Uterine smooth muscle cell (primary cell): ENCODE results near the gene RNF227. TPM values are rescaled to one million over a fixed set of nuclear protein-coding genes. Genes with fewer than 3 reads are reported as not detected.

Source experiments
- total RNA-seq: library from RNA; depleted of rRNA; stranded (reverse); fragments of >200 nt; gene quantifications from 2 replicates; pipeline ENCODE4 v1.2.3, GENCODE V29; 2014

The RNF227 gene
- 2.5 TPM in 2 replicates for total RNA-seq

DNA sequence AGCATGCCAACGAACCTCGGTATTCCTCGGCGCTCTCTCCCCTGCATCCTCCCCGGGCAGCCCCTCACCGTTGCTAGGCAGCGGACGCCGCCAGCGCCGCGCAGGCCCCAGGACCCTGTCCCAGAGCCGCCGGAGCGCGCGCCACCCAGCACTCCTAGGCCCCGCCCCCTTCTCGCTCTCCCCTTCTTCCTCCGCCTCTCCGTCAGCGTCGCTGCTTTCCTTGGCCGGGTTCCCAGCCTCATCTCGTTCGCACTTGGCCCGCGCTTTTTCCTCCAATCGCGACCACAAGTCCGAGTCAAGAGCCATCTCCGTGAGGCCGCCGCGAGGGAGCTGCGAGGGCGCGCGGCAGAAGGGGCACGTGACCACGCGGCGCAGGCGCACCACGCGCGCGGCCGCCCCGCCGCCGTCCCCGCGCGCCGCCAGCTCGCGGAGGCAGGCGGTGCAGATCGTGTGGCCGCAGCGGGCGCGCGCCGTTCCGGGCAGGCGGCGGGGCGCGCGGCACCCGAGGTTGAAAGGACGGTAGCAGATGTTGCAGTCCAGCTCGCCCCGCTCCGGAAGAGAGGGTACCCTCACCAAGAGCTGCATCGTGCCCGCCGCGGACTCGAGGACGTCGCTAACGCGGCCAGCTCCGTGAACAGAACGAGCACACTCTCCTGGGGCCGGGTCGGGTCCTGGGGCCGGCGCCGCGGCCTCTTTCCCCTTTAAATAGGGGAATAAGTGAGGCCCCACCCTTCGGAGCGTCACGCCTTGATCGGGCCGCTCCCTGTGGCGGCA lies at the start of gene RNF227:
TSS of gene RNF227 (minus strand) at position 679 of the 774 bp plus-strand sequence. CDS start at position 585, 94 bp downstream.

DNA sequence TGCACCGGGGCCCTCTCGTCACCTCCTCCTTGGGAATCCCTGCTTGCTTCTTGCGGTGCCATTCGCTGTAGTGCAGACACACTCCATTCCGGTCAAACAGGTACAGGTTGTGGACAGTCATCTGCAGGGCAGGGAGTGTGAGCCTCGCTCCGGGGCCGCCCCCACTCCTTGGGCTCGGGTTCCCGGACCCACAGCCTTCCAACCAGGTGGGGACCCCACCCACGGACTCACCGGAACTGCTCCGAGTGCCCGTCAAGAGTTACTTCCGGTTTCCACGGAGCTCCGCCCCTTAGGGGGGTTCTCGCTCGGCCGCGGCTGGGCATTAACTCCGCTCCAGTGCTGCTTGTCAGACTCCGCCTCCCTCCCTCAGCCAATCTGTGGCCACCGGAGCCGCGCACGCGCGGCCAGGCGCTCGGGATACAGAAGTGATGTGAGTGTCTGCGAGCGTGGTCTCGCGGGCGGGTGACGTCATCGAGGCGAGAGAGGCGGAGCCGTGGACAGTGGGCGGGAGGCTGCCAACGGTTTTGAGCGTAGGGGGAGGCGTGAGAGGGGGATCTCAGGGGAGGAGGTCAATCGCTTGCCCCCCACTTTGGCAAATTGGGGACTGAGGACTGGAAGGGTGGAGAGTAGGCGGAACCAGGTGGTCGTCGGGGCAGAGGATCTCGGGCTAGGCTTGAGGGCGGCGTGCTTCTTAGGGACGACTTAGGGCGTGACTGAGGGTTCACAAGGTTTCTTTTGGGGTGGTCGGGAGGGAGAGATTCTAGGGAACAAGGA lies 15.8 kb upstream of the RNF227 start, which contains the start of the genes CNTROB and TRAPPC1:
TSS of gene CNTROB (plus strand) at position 498 of the 774 bp plus-strand sequence. CDS start 874 bp downstream, outside the sequence.
TSS of gene TRAPPC1 (minus strand) at position 238 of the 774 bp plus-strand sequence. CDS start at position 121, 117 bp downstream.

DNA sequence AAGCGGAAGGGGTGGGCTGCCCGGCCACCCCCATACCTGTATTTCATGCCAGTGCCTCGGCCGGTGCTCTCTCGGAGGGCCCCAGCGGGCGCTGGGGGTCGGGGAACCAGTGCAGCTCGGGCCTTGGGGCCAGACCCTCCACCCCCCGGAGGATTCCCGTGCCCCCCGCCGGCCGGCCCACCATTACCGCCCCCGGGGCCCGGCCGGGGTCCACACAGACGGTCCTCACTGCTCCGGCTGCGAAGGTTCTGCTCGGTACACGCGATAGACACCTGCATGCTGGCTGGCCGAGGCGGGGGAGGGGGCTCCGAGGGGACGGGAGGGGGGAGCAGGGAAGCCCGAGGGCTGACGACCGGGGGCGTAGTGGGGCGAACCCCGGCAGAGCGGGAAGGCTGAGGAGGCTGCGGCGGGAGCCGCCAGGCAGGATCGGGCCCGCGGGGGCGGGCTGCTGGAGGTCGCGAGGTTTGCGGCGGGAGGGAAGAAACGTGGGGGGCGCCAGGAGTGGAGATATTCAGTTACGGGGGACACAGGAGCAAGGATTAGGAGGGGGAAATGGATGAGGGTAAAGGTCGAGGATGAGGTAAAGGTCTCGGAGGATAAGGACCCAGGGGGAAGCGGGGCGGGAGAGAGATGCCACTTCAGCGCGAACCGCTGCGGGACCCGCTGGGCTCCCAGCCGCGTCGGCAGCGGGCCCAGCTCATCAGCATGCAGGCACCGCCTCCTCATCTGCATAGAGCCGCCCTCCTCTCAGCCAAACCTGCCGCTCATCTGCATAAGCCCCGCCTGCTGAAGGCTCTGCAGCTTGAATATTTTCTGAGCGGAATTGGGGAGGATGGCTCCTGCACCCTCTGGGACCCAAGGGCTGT lies 13.3 kb upstream of the RNF227 start, which contains the start of gene KCNAB3:
TSS of gene KCNAB3 (minus strand) at position 699 of the 866 bp plus-strand sequence. CDS start at position 278, 421 bp downstream.

DNA sequence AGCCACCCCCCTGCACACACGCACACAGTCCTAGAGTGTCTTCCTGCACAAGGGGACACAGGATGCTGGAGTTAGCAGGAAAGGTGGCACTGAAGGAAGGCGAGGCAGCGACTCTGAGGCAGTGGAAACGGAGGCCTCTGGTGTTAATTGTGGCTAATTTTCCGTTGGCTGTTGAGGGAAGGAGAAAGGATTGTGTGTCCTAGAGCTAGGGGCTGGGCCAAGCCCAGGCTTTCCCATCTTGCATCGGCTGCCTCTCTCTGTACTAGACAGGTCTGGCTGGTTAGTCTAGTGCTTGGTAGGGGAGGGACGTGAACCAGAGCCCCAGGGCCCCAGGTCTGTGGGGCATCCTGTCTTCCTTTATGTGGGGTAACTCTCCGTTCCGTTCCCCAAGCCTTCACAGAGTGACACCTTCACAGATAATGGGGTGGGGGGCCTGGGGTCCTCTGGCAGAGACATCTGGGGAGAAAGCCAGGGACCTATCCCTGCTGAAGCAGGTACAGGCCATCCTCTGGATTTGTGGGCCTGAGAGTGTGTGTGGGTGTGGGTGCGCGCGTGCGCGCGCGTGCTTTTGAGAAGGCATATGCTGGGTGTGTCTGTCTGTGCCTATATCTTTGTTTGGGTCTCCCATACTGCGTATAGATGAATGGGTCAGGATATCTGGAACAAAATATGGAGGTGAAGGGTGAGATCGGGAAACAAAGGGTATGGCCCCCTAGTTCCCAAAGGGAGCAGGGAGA lies 27.7 kb downstream of the RNF227 start, which contains the start of gene CHD3:
TSS of gene CHD3 (plus strand) at position 606 of the 737 bp plus-strand sequence. CDS start 212 bp downstream, outside the sequence.

Other genes with a start within 250 kb of the RNF227 start
- gene TP53, start 228.8 kb downstream of the RNF227 start, total RNA-seq, result 14.9 and 23.9 TPM in 2 replicates
- gene WRAP53, start 227.8 kb downstream of the RNF227 start, total RNA-seq, result 4.6 and 9.8 TPM in 2 replicates
- 0.11 and 0.12 TPM in 2 replicates for gene EFNB3, start 211.1 kb downstream of the RNF227 start, total RNA-seq
- gene DNAH2, start 198.5 kb downstream of the RNF227 start, total RNA-seq, result 0.22 and 0.37 TPM in 2 replicates
- 5.1 and 7.5 TPM in 2 replicates for gene KDM6B, start 82.1 kb downstream of the RNF227 start, total RNA-seq
- 0.22 and 0.50 TPM in 2 replicates for gene TMEM88, start 61.2 kb downstream of the RNF227 start, total RNA-seq
- gene NAA38, start 58.7 kb downstream of the RNF227 start, total RNA-seq, result 59.4 and 81.0 TPM in 2 replicates
- gene CYB5D1, start 58.3 kb downstream of the RNF227 start, total RNA-seq, result 9.0 and 12.8 TPM in 2 replicates
- gene CHD3, start 27.5 kb downstream of the RNF227 start, total RNA-seq, result 135 and 232 TPM in 2 replicates
- gene KCNAB3, start 13.6 kb upstream of the RNF227 start, total RNA-seq, result 0.75 and 1.00 TPM in 2 replicates
- 46.6 and 48.2 TPM in 2 replicates for gene TRAPPC1, start 15.7 kb upstream of the RNF227 start, total RNA-seq
- gene CNTROB, start 15.9 kb upstream of the RNF227 start, total RNA-seq, result 27.2 and 44.9 TPM in 2 replicates
- under 0.01 TPM in 2 replicates for gene GUCY2D, start 86.3 kb upstream of the RNF227 start, total RNA-seq
- gene ALOX15B, start 122.8 kb upstream of the RNF227 start, total RNA-seq, result 0.12 TPM in 1 of 2 replicates, not detected in the other
- gene ALOX12B, start 171.4 kb upstream of the RNF227 start, total RNA-seq, result not detected in 2 replicates
- gene ALOXE3, start 202.2 kb upstream of the RNF227 start, total RNA-seq, result 0.25 and 0.55 TPM in 2 replicates
- gene HES7, start 207.8 kb upstream of the RNF227 start, total RNA-seq, result not detected in 2 replicates
- gene PER1, start 236.1 kb upstream of the RNF227 start, total RNA-seq, result 9.3 and 15.4 TPM in 2 replicates
- gene VAMP2, start 246.7 kb upstream of the RNF227 start, total RNA-seq, result 6.0 and 6.1 TPM in 2 replicates